Stimulated activated CD8-positive, alpha-beta memory T cell treated with anti-CD3 and anti-CD28 coated beads, Interleukin-4, amount 100 ng/mL, for 24 hours (primary cell): Measurements from ENCODE around the gene C5orf47.

Source experiments
- DNase-seq: peaks from one replicate; pipeline ENCODE4 v3.0.0-alpha.2; 2020; ENCODE audit warnings: low read depth

Gene C5orf47

DNA sequence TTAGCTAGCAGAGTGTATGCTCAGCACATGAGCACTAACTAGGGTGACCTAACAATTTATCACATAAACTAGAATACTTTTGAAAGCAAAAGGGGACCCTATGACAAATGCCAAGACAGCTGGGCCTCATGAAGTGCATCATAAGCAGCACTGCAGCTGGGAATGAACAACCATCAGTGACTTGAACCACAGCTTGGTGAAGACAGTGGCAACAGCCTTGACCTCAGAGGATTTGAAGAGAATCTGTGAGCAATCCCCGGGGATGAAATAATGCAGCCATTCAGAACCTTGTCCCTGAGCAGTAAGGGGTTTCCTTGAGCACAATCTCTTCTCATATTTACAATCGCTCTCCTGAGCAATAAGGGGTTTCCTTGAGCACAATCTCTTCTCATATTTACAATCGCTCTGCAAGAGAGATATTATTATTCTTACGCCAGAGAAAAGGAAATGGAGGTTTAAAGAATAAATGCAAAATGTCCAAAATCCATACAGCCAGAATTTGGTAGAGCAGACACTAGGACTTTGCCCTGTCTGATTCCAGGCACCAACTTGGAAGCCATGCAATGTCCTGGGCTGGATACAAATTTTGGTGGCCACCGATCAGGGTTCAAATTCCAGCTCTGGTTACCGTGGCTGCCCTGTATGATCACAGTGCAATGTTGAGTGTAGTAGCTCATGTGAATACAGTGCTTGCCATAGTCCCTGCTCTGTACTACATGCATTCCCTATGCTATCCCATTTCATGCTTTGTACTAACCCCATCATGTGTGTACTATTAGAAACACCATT is 55.7 kb downstream of the C5orf47 start:
- no peak for DNase-seq

DNA sequence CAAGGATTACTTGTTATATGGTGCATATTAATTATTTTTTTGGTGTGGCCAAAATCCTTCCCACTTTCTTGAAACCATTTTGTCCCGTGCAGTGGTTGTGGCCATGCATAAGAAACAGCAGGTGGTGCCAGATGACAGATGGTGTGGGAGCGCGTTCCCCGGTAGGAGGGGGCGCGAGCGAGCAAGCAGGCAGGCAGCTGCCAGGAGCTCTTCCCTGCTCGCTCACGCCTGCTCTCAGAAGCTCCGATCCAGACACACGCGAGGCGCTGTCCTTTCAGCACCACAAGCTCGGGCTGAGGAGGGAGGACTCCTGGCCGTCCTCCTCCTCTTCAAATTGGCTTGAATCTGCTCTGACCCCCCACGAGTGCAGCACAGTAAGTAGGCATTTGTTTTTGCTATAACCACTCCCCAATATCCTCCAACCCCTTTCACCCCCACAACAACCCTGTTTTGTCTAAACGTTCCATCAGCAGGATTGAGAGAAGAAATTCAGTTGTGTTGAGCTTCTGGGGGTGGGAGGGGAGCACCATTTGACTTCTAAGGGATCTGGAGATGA is 56.6 kb downstream of the C5orf47 start, which contains the start of gene NSG2:
TSS of gene NSG2 (plus strand) at position 237 of the 556 bp plus-strand sequence. CDS start 1,050 bp downstream, outside the sequence.
- peak; percentile 0 for DNase-seq

DNA sequence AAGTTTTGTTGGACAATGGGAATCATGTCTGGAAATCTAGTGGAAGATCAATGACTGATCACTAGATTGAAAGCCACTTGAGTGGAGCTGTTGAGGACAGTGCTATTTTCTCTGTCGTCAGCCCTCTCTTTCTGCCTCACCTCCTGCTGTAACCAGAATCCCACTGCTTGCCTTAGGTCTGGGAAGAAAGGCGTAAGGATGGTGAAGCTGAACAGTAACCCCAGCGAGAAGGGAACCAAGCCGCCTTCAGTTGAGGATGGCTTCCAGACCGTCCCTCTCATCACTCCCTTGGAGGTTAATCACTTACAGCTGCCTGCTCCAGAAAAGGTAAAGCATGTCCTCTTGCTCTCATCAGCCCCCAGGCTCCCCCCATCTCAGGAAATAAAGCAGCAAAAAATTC is 57.6 kb downstream of the C5orf47 start:
- no peak for DNase-seq

DNA sequence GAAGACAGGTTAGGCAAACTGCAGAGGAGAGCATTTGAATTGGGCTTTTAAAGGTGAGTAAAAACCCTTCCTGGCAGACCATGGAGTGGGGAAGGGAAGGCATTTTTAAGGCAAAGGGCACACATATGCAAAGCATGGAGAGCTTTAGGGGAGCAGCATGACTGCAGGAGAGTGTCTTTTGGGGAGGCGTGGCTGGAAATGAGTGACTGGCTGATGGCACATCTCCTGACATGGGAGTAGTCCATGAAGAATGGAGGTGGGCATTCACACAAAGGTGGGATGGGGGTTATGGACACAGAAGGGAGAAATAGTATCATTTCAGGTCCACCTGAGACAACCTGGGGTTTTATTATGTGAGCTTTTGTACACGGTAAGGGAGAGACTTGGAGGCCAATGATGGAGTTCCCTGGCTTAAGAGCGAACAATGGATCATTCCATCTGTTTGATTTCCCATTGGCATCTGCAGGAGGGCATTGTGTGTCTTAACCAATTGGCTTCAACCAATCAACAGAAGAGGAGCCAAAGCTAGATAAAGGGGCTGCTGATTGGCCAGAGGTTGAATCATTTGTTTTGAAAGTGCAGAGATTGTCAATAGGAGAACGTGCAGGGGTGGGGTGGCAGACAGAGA is 58.6 kb downstream of the C5orf47 start:
- no peak for DNase-seq

DNA sequence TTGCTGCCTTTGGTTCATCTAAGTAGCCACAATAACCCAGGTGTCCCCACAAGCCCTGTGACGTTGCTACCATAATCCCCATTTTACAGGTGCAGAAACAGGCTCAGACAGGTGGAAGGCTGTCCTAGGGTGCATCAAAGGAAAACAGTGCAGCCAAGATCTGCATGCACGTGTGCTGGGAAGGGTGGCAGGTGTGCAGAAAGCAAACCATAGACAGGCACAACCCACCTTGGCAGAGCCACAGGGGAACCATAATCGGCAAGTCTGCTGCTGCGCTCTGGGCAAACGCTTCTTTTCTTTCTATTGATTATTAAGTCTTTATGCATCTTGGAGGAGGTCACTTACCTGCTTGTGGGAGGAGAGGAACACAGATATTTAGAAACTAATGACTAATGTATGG is 63.7 kb downstream of the C5orf47 start:
- no peak for DNase-seq

DNA sequence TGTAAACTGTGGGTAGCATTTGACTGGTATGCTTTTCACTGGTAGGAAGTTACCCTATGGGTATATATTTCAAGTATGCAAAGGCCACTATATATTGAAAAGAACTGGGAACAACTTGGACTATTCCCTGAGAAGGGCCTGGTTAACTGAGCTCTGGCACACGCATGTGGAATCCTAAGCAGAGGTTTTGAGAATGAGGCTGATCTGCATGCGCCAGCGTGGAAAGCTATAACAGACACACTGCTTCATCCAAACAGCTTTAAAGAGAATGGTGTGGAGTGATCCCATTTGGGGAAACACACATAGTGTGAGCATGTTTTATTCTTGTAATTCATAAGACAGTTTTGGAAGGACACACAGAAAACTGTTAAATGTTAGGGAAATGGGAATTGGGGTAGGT is 64.9 kb downstream of the C5orf47 start:
- no peak for DNase-seq
